ENCODE data around the gene RAP1A. TPM values are rescaled to one million over a fixed set of nuclear protein-coding genes. Genes with fewer than 3 reads are reported as not detected.

Gene RAP1A
- total RNA-seq, 6 experiments from 2014 or later = 75.7 to 82.9 (median 80.3) TPM

DNA sequence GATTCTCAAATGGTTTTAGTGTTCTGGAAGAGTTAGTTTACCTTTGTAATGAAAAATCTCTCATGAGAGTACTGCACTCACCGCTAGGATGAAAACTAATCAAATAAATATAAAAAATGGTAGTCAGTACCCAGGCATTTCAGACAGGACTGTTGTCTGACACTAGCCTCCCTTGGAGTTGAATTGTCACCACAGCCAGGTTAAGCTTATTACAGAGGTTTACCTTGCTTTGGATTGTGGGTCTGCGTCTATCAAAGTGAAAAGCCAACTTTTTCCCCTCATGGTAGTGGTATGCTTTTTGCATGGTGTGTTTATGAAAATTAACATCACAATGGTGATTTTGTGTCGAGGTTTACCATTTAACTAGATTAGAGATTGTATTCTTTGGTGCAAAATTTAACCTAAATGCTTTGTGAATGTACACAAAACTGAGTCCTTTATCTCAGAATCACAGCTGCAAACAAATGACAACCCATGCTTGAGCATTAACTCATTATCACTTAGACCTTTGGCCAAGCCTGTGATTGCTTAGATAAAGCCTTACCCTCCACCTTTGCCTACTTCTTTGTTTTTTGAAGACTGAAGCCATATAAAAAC lies 20.1 kb downstream of the RAP1A start:
- no peak overlapping the region for H3K4me3 Mint-ChIP-seq
- no peak for DNase-seq
- TF ChIP-seq, protein P1, sequence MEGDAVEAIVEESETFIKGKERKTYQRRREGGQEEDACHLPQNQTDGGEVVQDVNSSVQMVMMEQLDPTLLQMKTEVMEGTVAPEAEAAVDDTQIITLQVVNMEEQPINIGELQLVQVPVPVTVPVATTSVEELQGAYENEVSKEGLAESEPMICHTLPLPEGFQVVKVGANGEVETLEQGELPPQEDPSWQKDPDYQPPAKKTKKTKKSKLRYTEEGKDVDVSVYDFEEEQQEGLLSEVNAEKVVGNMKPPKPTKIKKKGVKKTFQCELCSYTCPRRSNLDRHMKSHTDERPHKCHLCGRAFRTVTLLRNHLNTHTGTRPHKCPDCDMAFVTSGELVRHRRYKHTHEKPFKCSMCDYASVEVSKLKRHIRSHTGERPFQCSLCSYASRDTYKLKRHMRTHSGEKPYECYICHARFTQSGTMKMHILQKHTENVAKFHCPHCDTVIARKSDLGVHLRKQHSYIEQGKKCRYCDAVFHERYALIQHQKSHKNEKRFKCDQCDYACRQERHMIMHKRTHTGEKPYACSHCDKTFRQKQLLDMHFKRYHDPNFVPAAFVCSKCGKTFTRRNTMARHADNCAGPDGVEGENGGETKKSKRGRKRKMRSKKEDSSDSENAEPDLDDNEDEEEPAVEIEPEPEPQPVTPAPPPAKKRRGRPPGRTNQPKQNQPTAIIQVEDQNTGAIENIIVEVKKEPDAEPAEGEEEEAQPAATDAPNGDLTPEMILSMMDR (IDR thresholded peaks at IDR 0.05) = no peak
- no peak overlapping the region for H3K27ac Mint-ChIP-seq
- H3K4me1 Mint-ChIP-seq (ENCODE audit: low read depth) = peaks cover 5% of the 10 kb centered on the region
- H3K36me3 Mint-ChIP-seq (ENCODE audit: low read depth) = peaks cover 9% of the 10 kb centered on the region
- H3K9me3 Mint-ChIP-seq = no peaks in the 10 kb centered on the region
- H3K27me3 Mint-ChIP-seq (ENCODE audit: insufficient read depth) = no peaks in the 10 kb centered on the region

DNA sequence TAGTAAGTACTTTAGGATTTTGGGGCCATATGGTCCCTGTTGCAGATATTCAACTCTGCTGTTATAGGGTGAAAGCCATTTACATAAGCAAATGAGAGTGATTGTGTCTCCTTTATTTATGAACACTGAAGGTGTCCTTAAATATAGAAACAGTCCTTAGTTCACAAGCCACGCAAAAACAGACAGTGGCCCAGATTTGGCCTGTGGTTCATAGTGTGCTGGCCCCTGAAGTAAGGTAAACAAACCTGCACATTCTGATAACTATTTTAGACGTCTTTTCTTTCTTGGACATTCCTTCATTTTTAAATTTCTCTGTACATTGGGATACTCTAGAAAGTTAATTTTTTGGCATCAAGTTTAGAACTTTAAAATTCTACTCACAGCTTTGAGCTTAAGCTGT lies 23.5 kb downstream of the RAP1A start:
- Mint-ChIP-seq H3K4me3 (no peak overlapping the region), H3K4me1 (ENCODE audit: low read depth) (peaks cover 19% of the 10 kb centered on the region), H3K9me3 (no peaks in the 10 kb centered on the region), H3K27me3 (ENCODE audit: insufficient read depth) (no peaks in the 10 kb centered on the region), H3K36me3 (ENCODE audit: low read depth) (peaks cover 9% of the 10 kb centered on the region), H3K27ac (no peak overlapping the region)
- TF ChIP-seq, protein P1 (IDR thresholded peaks at IDR 0.05) = no peak
- DNase-seq = no peak

GRCh38 chr1:111643696-111644095 lies 24.1 kb downstream of the RAP1A start:
- TF ChIP-seq, protein P1 (IDR thresholded peaks at IDR 0.05) = no peak
- Mint-ChIP-seq H3K36me3 (ENCODE audit: low read depth) (peaks cover 15% of the 10 kb centered on the region), H3K9me3 (no peaks in the 10 kb centered on the region), H3K27ac (no peak overlapping the region), H3K4me1 (ENCODE audit: low read depth) (peaks cover 25% of the 10 kb centered on the region), H3K4me3 (no peak overlapping the region), H3K27me3 (ENCODE audit: insufficient read depth) (no peaks in the 10 kb centered on the region)
- no peak for DNase-seq

DNA sequence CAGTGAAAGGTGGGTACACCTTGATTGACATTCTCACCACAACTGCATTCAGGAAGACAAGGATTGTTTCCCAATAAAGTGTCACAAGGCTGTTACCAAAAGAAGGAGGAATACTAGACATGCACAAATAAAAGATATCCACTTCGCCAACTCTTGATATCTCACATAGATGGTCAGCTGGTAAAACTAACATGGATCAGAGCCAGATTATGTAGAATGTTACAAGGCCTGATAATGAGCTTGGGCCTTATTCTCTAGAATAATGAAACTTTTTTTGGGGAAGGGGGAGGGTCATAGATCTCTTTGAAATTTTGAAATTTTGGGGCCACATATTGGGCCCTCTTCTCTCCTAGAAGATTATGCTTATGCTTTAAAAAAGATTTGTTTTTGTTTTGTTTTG lies 24.9 kb downstream of the RAP1A start:
- no peak for DNase-seq
- no peak overlapping the region for H3K27ac Mint-ChIP-seq
- TF ChIP-seq, protein P1 (IDR thresholded peaks at IDR 0.05) = no peak
- no peak overlapping the region for H3K4me3 Mint-ChIP-seq
- H3K9me3 Mint-ChIP-seq = no peaks in the 10 kb centered on the region
- no peaks in the 10 kb centered on the region for H3K27me3 Mint-ChIP-seq (ENCODE audit: insufficient read depth)
- H3K4me1 Mint-ChIP-seq (ENCODE audit: low read depth) = peaks cover 29% of the 10 kb centered on the region
- peaks cover 19% of the 10 kb centered on the region for H3K36me3 Mint-ChIP-seq (ENCODE audit: low read depth)

- no peak for DNase-seq
- Mint-ChIP-seq H3K27me3 (ENCODE audit: insufficient read depth) (no peaks in the 10 kb centered on the region), H3K9me3 (no peaks in the 10 kb centered on the region), H3K36me3 (ENCODE audit: low read depth) (peaks cover 15% of the 10 kb centered on the region), H3K4me1 (ENCODE audit: low read depth) (peaks cover 24% of the 10 kb centered on the region), H3K4me3 (no peak overlapping the region), H3K27ac (no peak overlapping the region)
- TF ChIP-seq, protein P1 (IDR thresholded peaks at IDR 0.05) = no peak
These were observed 28.1 kb downstream of the RAP1A start for GRCh38 chr1:111647736-111648135.
